SK-N-SH (cell line): Measurements from ENCODE around the gene MRPL21. TPM values are rescaled to one million over a fixed set of nuclear protein-coding genes. Genes with fewer than 3 reads are reported as not detected.
"Not testable (repeated sequence)": the region's sequence is repeated elsewhere in the genome, so short reads cannot be mapped to it uniquely, and the experiment has no call there.

Experiments
- CTCF ChIA-PET: fragments of 300-600, 350-600 bp; formaldehyde crosslinking; extraction: SDS; loops from one replicate; lab custom pipeline; 2021; lab: Yijun Ruan, JAX
- POLR2A ChIA-PET: fragments of 350-600 bp; sonication (Branson Sonifier 250); formaldehyde crosslinking; extraction: SDS; loops from one replicate; lab custom pipeline; 2020; ENCODE audit warnings: antibody characterized with exemption, inconsistent platforms; lab: Yijun Ruan, JAX
- DNase-seq: peaks from one replicate; pipeline ENCODE4 v3.0.0; 2012
- H2AFZ ChIP-seq: fragments of 200-600 bp; sonication (generic); 2 replicates; pipeline ENCODE4 v1.8.1; 2016; ENCODE audit warnings: antibody characterized with exemption, mild to moderate bottlenecking, low read depth
- H3F3A ChIP-seq: fragments of 200-600 bp; sonication (generic); replicated peaks from 2 replicates; pipeline ENCODE3; 2016; ENCODE audit warnings: antibody characterized with exemption, mild to moderate bottlenecking; ENCODE audit not compliant: insufficient read depth
- H3K27ac ChIP-seq, 2 experiments: fragments of 200-500 bp in 1 of 2; fragments of 200-600 bp in 1 of 2; sonication (Bioruptor generic) in 1 of 2; sonication (generic), shearing (Covaris generic) in 1 of 2; 2 replicates each; pipeline versions ENCODE4 v1.5.1 to v1.6.1; 2014 to 2016; ENCODE audit warnings: low read depth in 2 of 2, inconsistent platforms in 1 of 2, low read length in 1 of 2, mild to moderate bottlenecking in 1 of 2, mixed read lengths in 1 of 2
- H3K27me3 ChIP-seq: fragments of 200-600 bp; sonication (generic), shearing (Covaris generic); 2 replicates; pipeline ENCODE4 v1.6.1; 2016; ENCODE audit warnings: mixed run types; ENCODE audit not compliant: insufficient read depth
- H3K36me3 ChIP-seq, 2 experiments: fragments of 200-500 bp in 1 of 2; fragments of 200-600 bp in 1 of 2; sonication (Bioruptor generic) in 1 of 2; sonication (generic) in 1 of 2; replicated peaks in 1 of 2; 2 replicates each; pipeline versions ENCODE3 to v1.5.1; 2014 to 2016; ENCODE audit warnings: low read length in 1 of 2, mild to moderate bottlenecking in 1 of 2; ENCODE audit not compliant: insufficient read depth in 2 of 2, control insufficient read depth in 1 of 2
- H3K4me1 ChIP-seq, 2 experiments: fragments of 200-500 bp in 1 of 2; fragments of 200-600 bp in 1 of 2; sonication (Bioruptor generic) in 1 of 2; sonication (generic), shearing (Covaris generic) in 1 of 2; 2 replicates each; pipeline versions ENCODE4 v1.5.1 to v1.6.1; 2014 to 2016; ENCODE audit warnings: low read depth in 1 of 2, low read length in 1 of 2, mixed run types in 1 of 2; ENCODE audit not compliant: insufficient read depth in 2 of 2, control insufficient read depth in 1 of 2
- H3K4me2 ChIP-seq: fragments of 200-600 bp; sonication (generic), shearing (Covaris generic); 2 replicates; pipeline ENCODE4 v1.6.1; 2017; ENCODE audit warnings: mixed run types
- H3K4me3 ChIP-seq, 2 experiments: fragments of 200-500 bp in 1 of 2; fragments of 200-600 bp in 1 of 2; sonication (Bioruptor generic) in 1 of 2; sonication (generic), shearing (Covaris generic) in 1 of 2; 2 replicates each; pipeline versions ENCODE4 v1.5.1 to v1.8.1; 2014 to 2016; ENCODE audit warnings: low read depth in 2 of 2, inconsistent platforms in 1 of 2, low read length in 1 of 2, mild to moderate bottlenecking in 1 of 2, mixed read lengths in 1 of 2, moderate library complexity in 1 of 2
- H3K79me2 ChIP-seq: fragments of 200-600 bp; sonication (generic); 2 replicates; pipeline ENCODE4 v1.8.1; 2017; ENCODE audit warnings: mild to moderate bottlenecking; ENCODE audit not compliant: insufficient read depth
- H3K9ac ChIP-seq: fragments of 200-600 bp; sonication (generic); 2 replicates; pipeline ENCODE4 v1.6.1; 2017; ENCODE audit warnings: mixed run types
- H3K9me2 ChIP-seq: fragments of 200-600 bp; sonication (generic); 2 replicates; pipeline ENCODE4 v1.6.1; 2017; ENCODE audit warnings: mixed run types
- H3K9me3 ChIP-seq: fragments of 200-600 bp; sonication (generic); 2 replicates; pipeline ENCODE4 v1.6.1; 2017; ENCODE audit warnings: mixed run types, mild to moderate bottlenecking, moderate library complexity
- H4K20me1 ChIP-seq: fragments of 200-600 bp; sonication (generic); 2 replicates; pipeline ENCODE4 v1.6.1; 2017; ENCODE audit warnings: mild to moderate bottlenecking, mixed run types; ENCODE audit not compliant: insufficient read depth
- CHD2 ChIP-seq: fragments of 150-350 bp; IDR thresholded peaks from 2 replicates; pipeline ENCODE4 v1.6.1; 2018; ENCODE audit warnings: low read length; ENCODE audit not compliant: partially characterized antibody
- ELF1 ChIP-seq: IDR thresholded peaks from 2 replicates; pipeline ENCODE4 v1.4.0; 2012
- EP300 ChIP-seq, 2 experiments: IDR thresholded peaks; 2 replicates each; pipeline versions ENCODE4 v1.4.0 to v1.6.1; 2012; ENCODE audit warnings: borderline replicate concordance in 1 of 2, low read depth in 1 of 2, low read length in 1 of 2
- FOSL2 ChIP-seq: IDR thresholded peaks from 2 replicates; pipeline ENCODE4 v1.4.0; 2012; ENCODE audit warnings: low read depth, mild to moderate bottlenecking, moderate library complexity, borderline replicate concordance
- FOXJ3 ChIP-seq: sonication (generic); formaldehyde crosslinking; IDR thresholded peaks from 2 replicates; pipeline ENCODE4 v1.5.1; 2020; ENCODE audit warnings: mild to moderate bottlenecking, missing genetic modification reagents
- GABPA ChIP-seq: IDR thresholded peaks from 2 replicates; pipeline ENCODE4 v1.4.0; 2012; ENCODE audit warnings: low read depth, mild to moderate bottlenecking
- GATA2 ChIP-seq: sonication (generic); formaldehyde crosslinking; IDR thresholded peaks from 2 replicates; pipeline ENCODE4 v1.5.0; 2020; ENCODE audit warnings: mild to moderate bottlenecking, missing genetic modification reagents
- MEF2A ChIP-seq: IDR thresholded peaks from 2 replicates; pipeline ENCODE4 v1.4.0; 2012; ENCODE audit warnings: low read depth, borderline replicate concordance
- PBX3 ChIP-seq: IDR thresholded peaks from 2 replicates; pipeline ENCODE4; 2012
- POLR2AphosphoS5 ChIP-seq: IDR thresholded peaks from 2 replicates; pipeline ENCODE4 v1.6.1; 2012; ENCODE audit warnings: low read depth, low read length
- RAD21 ChIP-seq: IDR thresholded peaks from 2 replicates; pipeline ENCODE4 v1.6.1; 2012; ENCODE audit warnings: mild to moderate bottlenecking, low read length
- REST ChIP-seq: IDR thresholded peaks from 2 replicates; pipeline ENCODE4 v1.6.1; 2012; ENCODE audit warnings: mild to moderate bottlenecking, low read depth, low read length, moderate library complexity
- RXRA ChIP-seq: IDR thresholded peaks from 2 replicates; pipeline ENCODE4 v1.4.0; 2012; ENCODE audit warnings: low read depth, mild to moderate bottlenecking, borderline replicate concordance
- TAF1 ChIP-seq: IDR thresholded peaks from 2 replicates; pipeline ENCODE4 v1.6.1; 2012; ENCODE audit warnings: low read depth, mild to moderate bottlenecking, low read length, moderate library complexity, borderline replicate concordance
- WGBS: methylation state at CpG from one replicate; pipeline ENCODE4 v1.1.6; 2017; ENCODE audit warnings: low lambda C conversion rate; 5-methylcytosine and 5-hydroxymethylcytosine counted together
- polyA plus RNA-seq, 3 experiments: library from polyadenylated mRNA; depleted of rRNA; stranded (reverse); fragments of >200 nt; gene quantifications; 2 replicates each; pipeline ENCODE4 v1.2.3, GENCODE V29; 2012
- TF ChIP-seq, protein P1 (sequence below): IDR thresholded peaks from 2 replicates; pipeline ENCODE4 v1.4.0; 2012; ENCODE audit warnings: low read depth

The MRPL21 gene
- polyA plus RNA-seq, 1 of the 3 experiments (the other 2 are of a cell fraction), result 125 TPM

- Histone ChIP-seq H3K79me2 (no peaks in the 10 kb centered on the region), H3K9me2 (no peaks in the 10 kb centered on the region), H3K4me1 (no peaks in the 10 kb centered on the region), H3K36me3 (no peaks in the 10 kb centered on the region), H4K20me1 (no peaks in the 10 kb centered on the region), H3F3A (no peaks in the 10 kb centered on the region), H3K27me3 (peaks cover 14% of the 10 kb centered on the region), H3K9ac (no peak overlapping the region), H3K9me3 (no peaks in the 10 kb centered on the region)
- CTCF ChIA-PET, result interaction anchor here (0.6 kb wide), 1 partner anchor 503 kb away, joined by 3 read pairs; no protein-coding TSS in a partner anchor
- TF ChIP-seq ELF1 (no peak), RXRA (no peak), TAF1 (no peak), MEF2A (no peak), FOXJ3 (CRISPR knock-in tag) (no peak), EP300 (IDR thresholded peaks at IDR 0.05; ENCODE audit: borderline replicate concordance in 1 of 2, low read depth in 1 of 2, low read length in 1 of 2) (no peak), FOSL2 (no peak), RAD21 (no peak), CHD2 (no peak), REST (no peak), GABPA (no peak), POLR2AphosphoS5 (no peak), GATA2 (CRISPR knock-in tag) (no peak), PBX3 (no peak)
- TF ChIP-seq, protein P1, sequence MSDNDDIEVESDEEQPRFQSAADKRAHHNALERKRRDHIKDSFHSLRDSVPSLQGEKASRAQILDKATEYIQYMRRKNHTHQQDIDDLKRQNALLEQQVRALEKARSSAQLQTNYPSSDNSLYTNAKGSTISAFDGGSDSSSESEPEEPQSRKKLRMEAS, result no peak
- TF ChIP-seq, all 33 proteins: peak for 0
- no peak overlapping the region for H3K4me2 ChIP-seq
- DNase-seq, result no peak
- H2AFZ ChIP-seq, result no peak overlapping the region
- H3K4me3 ChIP-seq, result no peak overlapping the region
- H3K27ac ChIP-seq, result no peak overlapping the region
- POLR2A ChIA-PET, result no interaction called here
- WGBS, result 82% methylated on average over 8 of the region's 8 CpGs
Measured at GRCh38 chr11:68857037-68857586, 46.5 kb downstream of the MRPL21 start.

DNA sequence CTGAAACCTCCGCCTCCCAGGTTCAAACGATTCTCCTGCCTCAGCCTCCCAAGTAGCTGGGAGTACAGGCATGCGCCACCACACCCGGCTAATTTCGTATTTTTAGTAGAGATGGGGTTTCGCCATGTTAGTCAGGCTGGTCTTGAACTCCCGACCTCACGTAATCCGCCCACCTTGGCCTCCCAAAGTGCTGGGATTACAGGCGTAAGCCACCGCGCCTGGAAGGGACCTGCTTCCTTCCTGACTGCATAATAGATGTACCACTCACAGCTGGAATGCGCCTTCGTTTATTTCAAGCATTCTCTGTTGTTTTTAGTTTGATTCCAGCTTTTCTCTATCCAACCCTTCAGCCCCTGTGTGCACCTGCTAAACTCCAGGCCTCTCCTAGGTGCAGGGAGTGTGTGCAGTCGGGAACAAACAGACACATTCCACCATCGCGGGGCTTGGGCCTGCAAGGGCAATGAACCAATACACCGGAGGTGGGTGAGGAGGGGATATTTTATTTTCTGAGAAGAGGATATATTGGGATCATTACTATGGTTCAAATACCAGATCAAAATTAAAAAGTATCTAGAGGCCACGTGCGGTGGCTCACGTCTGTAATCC lies 47.1 kb downstream of the MRPL21 start:
- POLR2A ChIA-PET, H3K36me3 ChIP-seq, H3K9ac ChIP-seq, H3K4me2 ChIP-seq, H3K9me3 ChIP-seq, H3K9me2 ChIP-seq, H3K79me2 ChIP-seq, DNase-seq, H4K20me1 ChIP-seq, H3K4me3 ChIP-seq, H3K4me1 ChIP-seq, H3K27ac ChIP-seq, H3F3A ChIP-seq, H2AFZ ChIP-seq: not testable (repeated sequence)
- peaks cover 14% of the 10 kb centered on the region for H3K27me3 ChIP-seq
- 97% methylated on average over 21 of the region's 21 CpGs for WGBS
- CTCF ChIA-PET, result interaction anchor here (0.6 kb wide), 1 partner anchor 502 kb away, joined by 3 read pairs; no protein-coding TSS in a partner anchor
